GM21619 (cell line): Measurements from ENCODE around the gene TCHH.
"Not testable (repeated sequence)": the region's sequence is repeated elsewhere in the genome, so short reads cannot be mapped to it uniquely, and the experiment has no call there.

ENCODE experiments used
- ATAC-seq: cut with Tn5 transposase; IDR thresholded peaks from one replicate; pipeline ENCODE4 v1.9.1; 2021; ENCODE audit not compliant: unreplicated experiment

TCHH gene

GRCh38 chr1:152115344-152115743, at the start of gene TCHH:
TSS of gene TCHH (minus strand) at chr1:152115444. CDS start at chr1:152114080, 1,364 bp downstream.
- ATAC-seq = no peak

GRCh38 chr1:152164517-152165136, 49.4 kb upstream of the TCHH start:
- ATAC-seq = no peak

GRCh38 chr1:152162792-152163463, 47.7 kb upstream of the TCHH start:
- ATAC-seq = no peak

DNA sequence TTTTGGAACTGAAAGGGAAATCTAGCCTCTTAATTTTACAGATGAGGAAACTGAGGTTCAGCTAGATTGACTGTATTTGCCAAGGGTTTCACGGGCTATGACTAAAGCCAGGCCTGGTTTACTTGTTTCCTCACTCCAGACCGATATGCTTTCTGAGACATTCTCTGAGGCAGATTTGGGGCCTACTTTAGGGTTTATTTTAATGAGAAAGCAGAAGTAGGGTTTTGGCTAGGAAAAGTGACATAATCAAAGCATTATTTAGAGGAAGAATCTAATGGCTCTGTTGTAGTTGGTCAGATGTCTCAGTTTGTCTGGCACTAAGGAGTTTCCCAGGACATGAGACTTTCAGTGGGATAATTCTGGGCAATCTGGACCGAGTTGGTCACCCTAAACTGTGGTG, 45.3 kb upstream of the TCHH start:
- no peak for ATAC-seq

DNA sequence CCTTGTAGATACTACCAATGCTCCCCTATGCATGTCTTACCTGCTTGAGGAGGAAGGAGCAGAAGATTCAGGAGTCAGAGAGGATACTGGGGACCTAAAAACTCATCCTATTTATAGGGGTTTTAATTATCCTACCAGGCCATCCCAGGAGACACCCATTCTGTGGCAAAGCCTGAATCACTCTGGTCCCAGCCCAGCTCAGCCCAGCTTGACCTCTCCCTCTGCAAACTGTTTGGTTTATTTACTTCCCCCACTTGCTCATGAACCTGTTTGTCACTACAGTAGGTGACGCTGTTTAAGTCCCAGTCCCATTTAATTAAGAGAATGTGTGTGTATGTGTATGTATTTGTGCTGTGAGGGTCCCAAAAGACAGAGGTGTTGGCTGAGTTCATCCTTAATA, 43.9 kb upstream of the TCHH start, which contains the start of gene RPTN:
RPTN (minus strand) TSS at position 85 of the 400 bp plus-strand sequence. CDS start 1,339 bp downstream, outside the sequence.
- no peak for ATAC-seq

- no peak for ATAC-seq
Observed at GRCh38 chr1:152153996-152154395, 38.8 kb upstream of the TCHH start.

GRCh38 chr1:152151646-152152045, 36.4 kb upstream of the TCHH start:
- no peak for ATAC-seq

GRCh38 chr1:152148981-152149380, 33.7 kb upstream of the TCHH start:
- no peak for ATAC-seq

- no peak for ATAC-seq
Observed at GRCh38 chr1:152148051-152148450, 32.8 kb upstream of the TCHH start.

- ATAC-seq = no peak
Observed at GRCh38 chr1:152145769-152146168, 30.5 kb upstream of the TCHH start.

- not testable (repeated sequence) for ATAC-seq
Observed at GRCh38 chr1:152144674-152145183, 29.5 kb upstream of the TCHH start.

GRCh38 chr1:152143150-152143887, 28.1 kb upstream of the TCHH start:
- peak; percentile 61 for ATAC-seq

- ATAC-seq = no peak
Observed at GRCh38 chr1:152141971-152142584, 26.8 kb upstream of the TCHH start.

DNA sequence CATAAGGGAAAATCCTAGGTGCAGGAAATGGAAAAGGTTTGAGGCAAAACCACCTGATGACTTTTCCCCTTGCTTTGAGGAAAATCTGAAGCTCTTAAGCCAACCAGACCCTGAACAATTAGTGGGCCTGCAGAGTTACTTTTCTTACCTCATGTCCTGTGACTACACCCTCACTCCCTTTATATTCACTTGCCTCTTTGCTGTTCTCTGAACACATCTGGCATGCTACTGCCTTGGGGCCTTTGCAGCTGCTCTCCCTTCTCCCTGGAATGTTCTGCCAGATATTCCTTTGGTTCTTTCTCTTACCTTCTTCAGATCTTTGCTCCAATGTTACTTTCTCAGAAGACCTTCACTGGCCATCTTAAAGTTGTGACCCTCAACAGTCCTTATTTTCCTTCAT, 22.0 kb upstream of the TCHH start:
- no peak for ATAC-seq

DNA sequence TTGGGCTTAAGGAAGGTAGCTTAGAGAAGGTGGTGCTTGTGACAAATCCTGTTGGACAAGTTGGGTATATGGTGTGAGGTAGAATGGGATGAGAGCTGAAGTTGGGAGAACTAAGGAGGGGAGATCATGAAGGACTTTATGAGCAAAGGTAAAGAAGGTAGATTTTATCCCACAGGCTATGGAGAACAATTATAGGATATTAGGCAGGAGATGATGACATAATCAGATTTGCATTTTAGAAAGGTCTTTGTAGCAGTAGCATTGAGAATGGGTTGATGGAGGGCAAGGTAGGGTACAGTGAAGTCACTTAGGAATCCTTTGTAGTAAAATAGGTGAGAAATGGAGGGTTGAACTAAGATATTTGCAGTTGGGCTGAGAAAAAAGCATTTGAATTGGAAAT, 14.9 kb upstream of the TCHH start:
- ATAC-seq = no peak

GRCh38 chr1:152127673-152128072, 12.4 kb upstream of the TCHH start:
- no peak for ATAC-seq

- no peak for ATAC-seq
Observed at GRCh38 chr1:152125834-152126443, 10.7 kb upstream of the TCHH start.

DNA sequence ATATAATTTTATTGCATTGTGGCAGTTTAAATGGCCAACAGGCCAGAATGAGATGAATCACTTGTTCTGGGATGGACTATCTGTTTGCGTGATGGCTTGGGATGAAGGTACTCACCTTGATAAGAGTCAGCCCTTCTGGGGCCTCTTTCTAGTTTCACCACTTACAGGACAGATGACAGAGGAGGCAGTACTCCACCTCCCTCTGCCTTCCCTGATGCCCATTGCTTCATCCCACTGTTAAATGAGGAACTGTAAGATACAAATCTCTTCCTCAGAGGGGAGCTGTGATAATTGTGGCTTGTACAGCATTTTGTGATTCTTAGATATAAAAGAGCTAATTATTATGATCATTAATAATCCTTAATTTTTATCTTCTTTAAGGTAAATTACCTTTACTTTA, 3.7 kb upstream of the TCHH start:
- ATAC-seq = no peak

DNA sequence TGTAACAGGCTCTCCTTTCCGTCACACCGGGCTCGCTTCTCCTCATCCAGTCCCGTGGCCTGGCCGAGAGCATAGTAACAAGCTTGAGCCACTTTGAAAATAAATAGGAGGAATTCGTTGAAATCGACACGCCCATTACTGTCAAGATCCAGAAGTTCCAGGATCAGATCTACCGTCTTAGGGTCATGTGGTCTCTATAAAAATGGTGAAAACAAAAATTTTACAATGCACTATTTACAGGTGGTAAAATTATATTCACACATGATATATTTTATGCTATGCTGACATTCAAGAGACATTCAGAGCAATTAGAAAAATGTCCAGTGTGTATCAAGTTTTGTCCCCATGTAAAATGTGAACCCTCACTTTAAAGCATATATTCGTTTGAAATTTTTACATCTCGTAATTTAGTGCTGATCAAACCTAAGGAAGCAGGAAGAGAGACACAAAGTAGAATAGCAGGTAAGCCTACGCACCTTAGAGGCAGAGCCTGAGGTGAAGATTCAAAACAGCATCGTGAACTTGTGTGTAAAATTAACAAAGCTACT, 2.3 kb downstream of the TCHH start:
- no peak for ATAC-seq

GRCh38 chr1:152112101-152112884, 3.0 kb downstream of the TCHH start:
- no peak for ATAC-seq
